KOPT-K1 (cell line): ENCODE results near the gene TMEM80.

Experiments used
- H3K27ac ChIP-seq: fragments of 200-600 bp; sonication (generic); 2 replicates; pipeline ENCODE4 v1.5.1; 2016; ENCODE audit warnings: antibody characterized with exemption, mild to moderate bottlenecking, low read depth, low read length; ENCODE audit not compliant: poor library complexity, severe bottlenecking
- H3K36me3 ChIP-seq: fragments of 200-600 bp; sonication (generic); 2 replicates; pipeline ENCODE4 v1.5.1; 2017; ENCODE audit warnings: antibody characterized with exemption, mild to moderate bottlenecking, low read length, moderate library complexity; ENCODE audit not compliant: insufficient read depth
- H3K9me3 ChIP-seq: fragments of 200-600 bp; sonication (generic); 2 replicates; pipeline ENCODE4 v1.5.1; 2017; ENCODE audit warnings: antibody characterized with exemption, low read length, mild to moderate bottlenecking; ENCODE audit not compliant: insufficient read depth, poor library complexity, severe bottlenecking

TMEM80 gene

GRCh38 chr11:702462-703461 lies 7.1 kb downstream of the TMEM80 start:
- Histone ChIP-seq H3K27ac (no peak overlapping the region), H3K36me3 (peaks cover 7% of the 10 kb centered on the region; the same call in 1 of the 2 replicates), H3K9me3 (no peaks in the 10 kb centered on the region)

- H3K27ac ChIP-seq, result no peak overlapping the region
- peaks cover 7% of the 10 kb centered on the region; the same call in 1 of the 2 replicates for H3K36me3 ChIP-seq
- no peaks in the 10 kb centered on the region for H3K9me3 ChIP-seq
These were observed 7.9 kb downstream of the TMEM80 start for GRCh38 chr11:703506-703905.

GRCh38 chr11:704228-704674 lies 8.6 kb downstream of the TMEM80 start:
- no peak overlapping the region for H3K27ac ChIP-seq
- H3K36me3 ChIP-seq, result peaks cover 7% of the 10 kb centered on the region; the same call in 1 of the 2 replicates
- no peaks in the 10 kb centered on the region for H3K9me3 ChIP-seq

GRCh38 chr11:704781-705645 lies 9.4 kb downstream of the TMEM80 start:
- peaks cover 7% of the 10 kb centered on the region; the same call in 1 of the 2 replicates for H3K36me3 ChIP-seq

GRCh38 chr11:705646-706438 lies 10.2 kb downstream of the TMEM80 start, which contains the start of gene EPS8L2:
TSS of gene EPS8L2 (plus strand) at chr11:706231. CDS start at chr11:709408, 3,177 bp downstream.
- peaks cover 7% of the 10 kb centered on the region; the same call in 1 of the 2 replicates for H3K36me3 ChIP-seq
- no peak within 1 kb of the TSS for H3K27ac ChIP-seq
- H3K9me3 ChIP-seq, result no peaks in the 10 kb centered on the region

More at GRCh38 chr11:704781-705645, 9.4 kb downstream of the TMEM80 start:
- Histone ChIP-seq H3K9me3 (no peaks in the 10 kb centered on the region), H3K27ac (no peak overlapping the region)

GRCh38 chr11:706439-706956 lies 10.9 kb downstream of the TMEM80 start:
- Histone ChIP-seq H3K36me3 (peaks cover 7% of the 10 kb centered on the region; the same call in 1 of the 2 replicates), H3K9me3 (no peaks in the 10 kb centered on the region), H3K27ac (no peak overlapping the region)

GRCh38 chr11:706957-707816 lies 11.6 kb downstream of the TMEM80 start:
- H3K36me3 ChIP-seq, result peaks cover 3% of the 10 kb centered on the region; the same call in 1 of the 2 replicates
- H3K9me3 ChIP-seq, result no peaks in the 10 kb centered on the region
- H3K27ac ChIP-seq, result no peak overlapping the region

GRCh38 chr11:707817-708420 lies 12.3 kb downstream of the TMEM80 start:
- Histone ChIP-seq H3K36me3 (no peaks in the 10 kb centered on the region; the same call in 1 of the 2 replicates), H3K9me3 (no peaks in the 10 kb centered on the region), H3K27ac (no peak overlapping the region)

- H3K9me3 ChIP-seq, result no peaks in the 10 kb centered on the region
- no peak overlapping the region for H3K27ac ChIP-seq
- H3K36me3 ChIP-seq, result no peaks in the 10 kb centered on the region; the same call in 1 of the 2 replicates
These were observed 12.9 kb downstream of the TMEM80 start for GRCh38 chr11:708511-708910.

GRCh38 chr11:709109-709997 lies 13.7 kb downstream of the TMEM80 start:
- Histone ChIP-seq H3K27ac (no peak overlapping the region), H3K36me3 (no peaks in the 10 kb centered on the region; the same call in 1 of the 2 replicates), H3K9me3 (no peaks in the 10 kb centered on the region)

- H3K27ac ChIP-seq, result no peak overlapping the region
- H3K36me3 ChIP-seq, result no peaks in the 10 kb centered on the region
- peaks cover 5% of the 10 kb centered on the region for H3K9me3 ChIP-seq
These were observed 18.8 kb downstream of the TMEM80 start for GRCh38 chr11:714436-714835.
